DOHH2 (cell line): Measurements from ENCODE around the gene FAM241B.

Experiments
- H3F3A ChIP-seq: fragments of 200-600 bp; sonication (generic), shearing (Covaris generic); 2 replicates; pipeline ENCODE4 v1.6.0; 2016; ENCODE audit warnings: antibody characterized with exemption, mild to moderate bottlenecking; ENCODE audit not compliant: control insufficient read depth, insufficient read depth
- H3K27ac ChIP-seq: fragments of 200-600 bp; sonication (generic); 2 replicates; pipeline ENCODE4 v1.5.1; 2014; ENCODE audit warnings: low read depth, mild to moderate bottlenecking, low read length, moderate library complexity
- H3K27me3 ChIP-seq: fragments of 200-600 bp; sonication (generic); 2 replicates; pipeline ENCODE4 v1.6.1; 2014; ENCODE audit warnings: mild to moderate bottlenecking, low read length, mixed read lengths; ENCODE audit not compliant: control insufficient read depth
- H3K36me3 ChIP-seq: fragments of 200-600 bp; sonication (generic); 2 replicates; pipeline ENCODE4 v1.6.1; 2014; ENCODE audit warnings: mild to moderate bottlenecking, low read length, moderate library complexity, mixed read lengths; ENCODE audit not compliant: control insufficient read depth
- H3K4me1 ChIP-seq: fragments of 200-600 bp; sonication (generic); 2 replicates; pipeline ENCODE4 v1.6.1; 2014; ENCODE audit warnings: mild to moderate bottlenecking, low read length, mixed read lengths; ENCODE audit not compliant: control insufficient read depth
- H3K4me2 ChIP-seq: fragments of 200-600 bp; sonication (generic); 2 replicates; pipeline ENCODE4 v1.6.0; 2014; ENCODE audit warnings: mild to moderate bottlenecking, low read length, moderate library complexity
- H3K4me3 ChIP-seq: fragments of 200-600 bp; sonication (generic); 2 replicates; pipeline ENCODE4 v1.5.1; 2014; ENCODE audit warnings: mild to moderate bottlenecking, low read length, mixed read lengths
- H3K79me2 ChIP-seq: fragments of 200-600 bp; sonication (generic); 2 replicates; pipeline ENCODE4 v1.6.1; 2014; ENCODE audit warnings: mild to moderate bottlenecking, low read length, mixed read lengths; ENCODE audit not compliant: control insufficient read depth
- H3K9me2 ChIP-seq: fragments of 200-600 bp; sonication (generic); replicated peaks from 2 replicates; pipeline ENCODE4 v1.6.1; 2014; ENCODE audit warnings: mild to moderate bottlenecking, low read length, mixed read lengths; ENCODE audit not compliant: control insufficient read depth
- H3K9me3 ChIP-seq: fragments of 200-600 bp; sonication (generic); 2 replicates; pipeline ENCODE4 v1.6.1; 2014; ENCODE audit warnings: antibody characterized with exemption, low read length, mixed read lengths; ENCODE audit not compliant: control insufficient read depth, insufficient read depth
- H4K20me1 ChIP-seq: fragments of 200-600 bp; sonication (generic); 2 replicates; pipeline ENCODE4 v1.6.0; 2014; ENCODE audit warnings: low read depth, mild to moderate bottlenecking, antibody characterized with exemption, low read length, moderate library complexity; ENCODE audit not compliant: control insufficient read depth, insufficient read depth
- EZH2phosphoT487 ChIP-seq: fragments of 200-600 bp; sonication (generic); IDR thresholded peaks from 2 replicates; pipeline ENCODE4 v1.6.1; 2017; ENCODE audit warnings: borderline replicate concordance, mild to moderate bottlenecking, antibody characterized with exemption, low read length, moderate library complexity, mixed read lengths
- TF ChIP-seq, protein P1 (sequence below): fragments of 200-600 bp; sonication (generic); IDR thresholded peaks from one replicate; pipeline ENCODE4 v1.5.1; 2014; ENCODE audit warnings: antibody characterized with exemption, mild to moderate bottlenecking, low read depth, low read length; ENCODE audit not compliant: poor library complexity, severe bottlenecking

The FAM241B gene

DNA sequence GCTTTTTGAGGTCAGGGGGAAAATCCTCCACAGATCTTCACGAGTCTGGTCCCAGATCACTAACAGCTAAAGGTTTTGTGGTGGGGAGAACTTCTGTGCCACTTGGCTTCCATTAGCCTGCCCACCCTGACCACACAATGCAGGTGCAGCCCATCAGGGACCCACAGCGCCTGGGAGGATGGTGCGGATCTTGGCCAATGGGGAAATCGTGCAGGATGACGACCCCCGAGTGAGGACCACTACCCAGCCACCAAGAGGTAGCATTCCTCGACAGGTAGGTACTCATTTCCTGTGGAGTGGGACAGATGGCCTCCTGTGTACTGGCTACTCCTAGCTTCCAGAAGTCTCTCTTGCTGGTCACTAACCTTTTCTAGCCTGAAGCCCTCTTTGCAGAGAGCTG is 1.5 kb downstream of the FAM241B start:
- Histone ChIP-seq H3K4me3 (no peak overlapping the region), H3K27ac (no peak overlapping the region), H3K9me2 (no peaks in the 10 kb centered on the region), H3K36me3 (no peaks in the 10 kb centered on the region), H4K20me1 (no peaks in the 10 kb centered on the region), H3F3A (no peaks in the 10 kb centered on the region), H3K27me3 (no peaks in the 10 kb centered on the region), H3K4me2 (no peak overlapping the region), H3K79me2 (no peaks in the 10 kb centered on the region), H3K9me3 (no peaks in the 10 kb centered on the region), H3K4me1 (no peaks in the 10 kb centered on the region)
- TF ChIP-seq, protein P1, sequence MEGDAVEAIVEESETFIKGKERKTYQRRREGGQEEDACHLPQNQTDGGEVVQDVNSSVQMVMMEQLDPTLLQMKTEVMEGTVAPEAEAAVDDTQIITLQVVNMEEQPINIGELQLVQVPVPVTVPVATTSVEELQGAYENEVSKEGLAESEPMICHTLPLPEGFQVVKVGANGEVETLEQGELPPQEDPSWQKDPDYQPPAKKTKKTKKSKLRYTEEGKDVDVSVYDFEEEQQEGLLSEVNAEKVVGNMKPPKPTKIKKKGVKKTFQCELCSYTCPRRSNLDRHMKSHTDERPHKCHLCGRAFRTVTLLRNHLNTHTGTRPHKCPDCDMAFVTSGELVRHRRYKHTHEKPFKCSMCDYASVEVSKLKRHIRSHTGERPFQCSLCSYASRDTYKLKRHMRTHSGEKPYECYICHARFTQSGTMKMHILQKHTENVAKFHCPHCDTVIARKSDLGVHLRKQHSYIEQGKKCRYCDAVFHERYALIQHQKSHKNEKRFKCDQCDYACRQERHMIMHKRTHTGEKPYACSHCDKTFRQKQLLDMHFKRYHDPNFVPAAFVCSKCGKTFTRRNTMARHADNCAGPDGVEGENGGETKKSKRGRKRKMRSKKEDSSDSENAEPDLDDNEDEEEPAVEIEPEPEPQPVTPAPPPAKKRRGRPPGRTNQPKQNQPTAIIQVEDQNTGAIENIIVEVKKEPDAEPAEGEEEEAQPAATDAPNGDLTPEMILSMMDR, result no peak
- no peak for TF ChIP-seq EZH2phosphoT487

DNA sequence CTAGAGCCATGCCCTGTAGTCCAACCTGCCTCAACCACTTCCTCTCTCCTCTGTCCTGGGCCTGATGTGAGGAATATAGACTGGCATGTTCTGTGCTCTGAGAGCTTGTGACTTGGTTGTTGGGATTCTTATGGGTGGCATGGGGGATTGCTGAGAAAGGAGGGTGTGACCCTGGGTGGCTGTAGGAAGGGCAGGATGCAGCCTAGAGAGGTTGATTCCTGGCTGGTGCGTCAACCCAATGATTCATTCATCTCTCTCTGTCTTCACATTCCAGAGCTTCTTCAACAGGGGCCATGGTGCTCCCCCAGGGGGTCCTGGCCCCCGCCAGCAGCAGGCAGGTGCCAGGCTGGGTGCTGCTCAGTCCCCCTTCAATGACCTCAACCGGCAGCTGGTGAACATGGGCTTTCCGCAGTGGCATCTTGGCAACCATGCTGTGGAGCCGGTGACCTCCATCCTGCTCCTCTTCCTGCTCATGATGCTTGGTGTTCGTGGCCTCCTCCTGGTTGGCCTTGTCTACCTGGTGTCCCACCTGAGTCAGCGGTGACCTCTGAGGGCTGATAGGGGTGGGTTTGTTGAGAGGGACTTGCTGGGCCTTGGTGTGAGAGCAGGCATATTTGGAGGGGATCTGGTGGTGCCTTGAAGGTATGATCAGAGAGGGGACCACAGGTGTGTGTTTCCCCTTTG is 2.6 kb downstream of the FAM241B start:
- no peaks in the 10 kb centered on the region for H3K4me1 ChIP-seq

DNA sequence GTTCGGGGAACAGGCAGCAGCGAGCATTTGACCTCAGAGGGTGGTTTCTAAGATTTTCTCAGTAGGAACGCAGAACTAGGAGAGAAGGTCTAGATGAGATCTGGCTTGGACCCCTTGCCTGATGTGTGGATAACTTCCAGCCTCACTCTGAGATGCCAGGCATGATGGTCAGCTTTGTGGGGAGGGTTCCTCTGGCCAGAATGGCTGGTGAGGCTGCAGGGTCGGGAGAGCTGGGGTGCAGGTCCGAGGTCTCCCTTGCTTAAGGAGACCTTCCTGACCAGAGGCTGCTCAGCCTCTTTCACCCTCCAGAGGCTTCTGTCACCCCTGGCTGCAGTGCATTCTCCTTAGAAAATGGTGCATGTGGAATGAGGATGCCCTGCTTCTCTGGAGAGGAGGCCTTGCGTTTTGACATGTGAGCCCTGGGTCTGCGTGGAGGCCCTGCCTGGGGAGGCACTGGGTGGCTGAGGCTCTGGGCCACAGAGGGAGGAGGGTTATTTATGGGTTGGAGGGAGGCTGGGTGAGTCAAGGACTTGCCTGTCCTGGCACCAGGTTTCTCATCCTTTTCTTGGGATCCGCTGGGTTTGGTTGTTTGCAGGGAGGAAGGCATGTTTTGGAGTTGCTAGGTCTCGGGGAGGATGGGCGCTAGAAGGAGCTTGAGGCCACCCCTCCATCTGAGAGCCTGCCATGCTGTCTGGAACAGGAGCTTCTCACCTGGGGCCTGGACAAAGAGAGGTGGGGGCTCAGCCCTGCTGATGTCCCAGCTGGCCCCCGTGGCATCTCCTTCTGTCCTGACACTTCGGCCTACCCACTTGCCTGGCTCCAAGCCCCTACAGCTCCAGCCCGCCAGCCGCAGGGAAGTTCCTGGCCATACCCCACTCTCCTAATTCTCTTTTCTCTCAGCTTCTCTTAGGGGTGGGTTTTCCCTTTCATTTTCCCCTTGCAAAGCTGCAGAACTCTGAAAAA is 3.9 kb downstream of the FAM241B start:
- H3K4me1 ChIP-seq, result no peaks in the 10 kb centered on the region
- no peaks in the 10 kb centered on the region for H3K36me3 ChIP-seq
- H3K27me3 ChIP-seq, result no peaks in the 10 kb centered on the region
- no peaks in the 10 kb centered on the region for H3K9me3 ChIP-seq
- H3K4me2 ChIP-seq, result no peak overlapping the region
- no peaks in the 10 kb centered on the region for H4K20me1 ChIP-seq
- no peaks in the 10 kb centered on the region for H3F3A ChIP-seq
- TF ChIP-seq EZH2phosphoT487, result no peak
- TF ChIP-seq, protein P1, result no peak
- H3K79me2 ChIP-seq, result no peaks in the 10 kb centered on the region
- H3K27ac ChIP-seq, result no peak overlapping the region
- no peaks in the 10 kb centered on the region for H3K9me2 ChIP-seq
- no peak overlapping the region for H3K4me3 ChIP-seq

More for the DNA sequence above, 2.6 kb downstream of the FAM241B start:
- no peak overlapping the region for H3K27ac ChIP-seq
- H3K4me3 ChIP-seq, result no peak overlapping the region
- H3K4me2 ChIP-seq, result no peak overlapping the region
- no peaks in the 10 kb centered on the region for H3K79me2 ChIP-seq
- H3F3A ChIP-seq, result no peaks in the 10 kb centered on the region
- H3K9me2 ChIP-seq, result no peaks in the 10 kb centered on the region
- TF ChIP-seq, protein P1, result no peak
- TF ChIP-seq EZH2phosphoT487, result no peak
- H3K27me3 ChIP-seq, result no peaks in the 10 kb centered on the region
- no peaks in the 10 kb centered on the region for H4K20me1 ChIP-seq
- H3K36me3 ChIP-seq, result no peaks in the 10 kb centered on the region
- H3K9me3 ChIP-seq, result no peaks in the 10 kb centered on the region
